Neural progenitor cell (in vitro differentiated cells): ENCODE measurements around the gene ZNF223. TPM values are rescaled to one million over a fixed set of nuclear protein-coding genes. Genes with fewer than 3 reads are reported as not detected.

Experiments used
- DNase-seq: peaks from one replicate; pipeline ENCODE4 v3.0.0-alpha.2; 2016; ENCODE audit warnings: low spot score
- H2AFZ ChIP-seq: fragments of 200-600 bp; sonication (generic); replicated peaks from 2 replicates; pipeline ENCODE4 v1.6.1; 2016; ENCODE audit warnings: antibody characterized with exemption
- H3F3A ChIP-seq: fragments of 200-600 bp; sonication (generic); 2 replicates; pipeline ENCODE4 v1.6.1; 2016; ENCODE audit warnings: antibody characterized with exemption, low read depth
- H3K27ac ChIP-seq: fragments of 200-600 bp; sonication (generic); 2 replicates; pipeline ENCODE4 v1.5.1; 2016; ENCODE audit warnings: mild to moderate bottlenecking
- H3K27me3 ChIP-seq: fragments of 200-600 bp; sonication (generic); 2 replicates; pipeline ENCODE4 v1.6.1; 2016; ENCODE audit warnings: mild to moderate bottlenecking, moderate library complexity
- H3K36me3 ChIP-seq: fragments of 200-600 bp; sonication (generic); 2 replicates; pipeline ENCODE4 v1.5.1; 2016
- H3K4me1 ChIP-seq: fragments of 200-600 bp; sonication (generic); 2 replicates; pipeline ENCODE4 v1.6.1; 2016; ENCODE audit warnings: mixed run types
- H3K4me2 ChIP-seq: fragments of 200-600 bp; sonication (generic); 2 replicates; pipeline ENCODE4 v1.6.1; 2016
- H3K4me3 ChIP-seq: fragments of 200-600 bp; sonication (generic); 2 replicates; pipeline ENCODE4 v1.5.1; 2016
- H3K79me2 ChIP-seq: fragments of 200-600 bp; sonication (generic); 2 replicates; pipeline ENCODE4 v1.6.1; 2016; ENCODE audit warnings: low read depth
- H3K9ac ChIP-seq: fragments of 200-600 bp; sonication (generic); 2 replicates; pipeline ENCODE4 v1.6.1; 2016
- H3K9me3 ChIP-seq: fragments of 200-600 bp; sonication (generic); 2 replicates; pipeline ENCODE4 v1.5.1; 2016; ENCODE audit warnings: low read depth
- H4K20me1 ChIP-seq: fragments of 200-600 bp; sonication (generic); 2 replicates; pipeline ENCODE4 v1.6.1; 2016; ENCODE audit warnings: low read depth
- H3K27ac Mint-ChIP-seq: 3 replicates; pipeline ENCODE4 v1.8.0; 2021; ENCODE audit warnings: mixed read lengths
- H3K27me3 Mint-ChIP-seq: 2 replicates; pipeline ENCODE4 v1.8.0; 2022; ENCODE audit warnings: low read depth, mild to moderate bottlenecking, inconsistent platforms, moderate library complexity, mixed read lengths; ENCODE audit not compliant: insufficient read depth
- H3K36me3 Mint-ChIP-seq: 3 replicates; pipeline ENCODE4 v1.8.0; 2021; ENCODE audit warnings: mixed read lengths
- H3K4me1 Mint-ChIP-seq: 3 replicates; pipeline ENCODE4 v1.8.0; 2021; ENCODE audit warnings: mixed read lengths
- H3K4me3 Mint-ChIP-seq: 3 replicates; pipeline ENCODE4 v1.8.0; 2021; ENCODE audit warnings: mild to moderate bottlenecking, moderate library complexity, mixed read lengths
- H3K9me3 Mint-ChIP-seq: 3 replicates; pipeline ENCODE4 v1.8.0; 2020; ENCODE audit warnings: mixed read lengths
- CTCF ChIP-seq: fragments of 200-600 bp; sonication (generic); IDR thresholded peaks from 2 replicates; pipeline ENCODE4 v1.5.1; 2017; ENCODE audit warnings: antibody characterized with exemption, mild to moderate bottlenecking
- EZH2 ChIP-seq: fragments of 200-600 bp; sonication (generic); IDR thresholded peaks from 2 replicates; pipeline ENCODE4 v1.6.1; 2017; ENCODE audit warnings: antibody characterized with exemption, mild to moderate bottlenecking, moderate library complexity
- EZH2phosphoT487 ChIP-seq: fragments of 200-600 bp; sonication (generic); IDR thresholded peaks from 2 replicates; pipeline ENCODE4 v1.6.1; 2017; ENCODE audit warnings: antibody characterized with exemption
- total RNA-seq: library from RNA; depleted of rRNA; stranded (reverse); fragments of >200 nt; gene quantifications from 2 replicates; pipeline ENCODE4 v1.2.3, GENCODE V29; 2015; ENCODE audit warnings: low replicate concordance

The ZNF223 gene
- total RNA-seq, 1 donor from 2014 or later, result 21.1 TPM

DNA sequence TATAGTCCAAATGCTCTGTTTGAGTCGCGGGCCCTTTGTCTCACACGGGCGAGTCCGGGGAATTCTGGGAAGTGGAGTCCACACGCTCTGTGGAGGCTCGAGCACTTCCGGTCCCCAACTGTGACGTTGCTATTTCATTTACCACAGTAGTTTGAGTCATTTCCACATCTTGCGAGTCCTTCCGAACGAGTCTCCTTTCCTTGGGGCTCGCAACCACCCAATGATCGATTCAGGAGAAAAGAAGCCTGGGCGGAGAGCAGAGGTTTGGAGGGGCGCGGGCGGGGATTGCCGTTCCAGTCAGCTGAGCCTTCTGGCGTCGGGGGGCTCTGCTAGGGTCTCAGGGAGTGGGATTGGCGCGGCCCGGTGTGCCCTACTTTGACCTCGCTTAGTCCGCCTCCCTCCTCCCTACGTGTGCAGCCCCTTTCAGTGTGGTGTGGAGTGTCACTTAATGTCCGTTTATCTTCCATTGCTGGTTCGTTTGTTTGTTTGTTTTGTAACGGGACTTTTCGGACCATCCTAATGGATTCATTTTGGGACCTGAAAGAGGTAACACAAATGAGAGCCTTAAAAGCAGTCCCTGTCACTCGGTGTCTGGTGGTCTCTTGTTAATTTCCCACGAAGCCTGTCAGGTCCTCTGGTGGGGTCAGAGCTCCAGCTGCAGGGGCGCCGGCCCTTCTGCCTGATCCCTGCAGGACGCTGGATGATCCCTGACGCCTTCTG, 26.5 kb upstream of the ZNF223 start, which contains the start of gene ZNF222:
Gene ZNF222 (plus strand): TSS at position 163 of the 720 bp plus-strand sequence. CDS start 58 bp downstream, at position 221.
- Mint-ChIP-seq H3K4me3 (peak within 1 kb of the TSS; percentile 99), H3K27me3 (no peaks in the 10 kb centered on the region), H3K9me3 (peaks cover 15% of the 10 kb centered on the region), H3K4me1 (peaks cover 10% of the 10 kb centered on the region), H3K36me3 (peaks cover 33% of the 10 kb centered on the region), H3K27ac (peak within 1 kb of the TSS; percentile 80)
- no peaks in the 10 kb centered on the region for H4K20me1 ChIP-seq
- H3K4me1 ChIP-seq, result peaks cover 6% of the 10 kb centered on the region
- H2AFZ ChIP-seq, result peak within 1 kb of the TSS; percentile 100
- H3K4me2 ChIP-seq, result peak within 1 kb of the TSS; percentile 86
- TF ChIP-seq CTCF (no peak), EZH2 (no peak), EZH2phosphoT487 (no peak)
- peak; percentile 83 for DNase-seq
- peak within 1 kb of the TSS; percentile 71 for H3K4me3 ChIP-seq
- H3K9ac ChIP-seq, result peak within 1 kb of the TSS; percentile 44
- H3K27me3 ChIP-seq, result peaks cover 22% of the 10 kb centered on the region
- H3F3A ChIP-seq, result no peaks in the 10 kb centered on the region
- peaks cover 26% of the 10 kb centered on the region for H3K36me3 ChIP-seq
- H3K9me3 ChIP-seq, result no peaks in the 10 kb centered on the region
- H3K27ac ChIP-seq, result no peak within 1 kb of the TSS
- H3K79me2 ChIP-seq, result peaks cover 8% of the 10 kb centered on the region

DNA sequence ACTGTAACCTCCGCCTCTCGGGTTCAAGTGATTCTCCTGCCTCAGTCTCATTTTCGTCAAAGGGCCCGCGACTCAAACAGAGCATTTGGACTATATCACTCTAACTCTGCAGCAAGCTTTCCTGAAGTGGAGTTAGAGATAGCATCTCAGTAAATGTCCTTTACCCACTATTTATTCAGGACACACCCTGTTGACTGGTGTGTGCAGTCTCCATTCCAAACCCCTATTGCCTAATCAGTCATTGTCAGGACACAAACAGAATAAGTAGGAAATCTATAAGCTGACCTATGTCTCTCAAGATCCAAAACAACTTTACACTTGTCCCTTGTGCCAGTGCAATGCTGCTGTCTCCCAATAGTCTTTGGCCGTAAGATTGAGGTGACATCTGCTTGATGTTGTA, 25.2 kb upstream of the ZNF223 start:
- Histone ChIP-seq H3K27me3 (peaks cover 13% of the 10 kb centered on the region), H3F3A (no peaks in the 10 kb centered on the region), H3K9ac (no peak overlapping the region), H3K9me3 (peaks cover 2% of the 10 kb centered on the region), H3K36me3 (peaks cover 34% of the 10 kb centered on the region), H2AFZ (no peak overlapping the region), H3K4me3 (no peak overlapping the region), H4K20me1 (no peaks in the 10 kb centered on the region), H3K4me2 (no peak overlapping the region), H3K79me2 (peaks cover 8% of the 10 kb centered on the region), H3K27ac (no peak overlapping the region), H3K4me1 (peaks cover 6% of the 10 kb centered on the region)
- Mint-ChIP-seq H3K4me1 (peaks cover 10% of the 10 kb centered on the region), H3K27ac (no peak overlapping the region), H3K27me3 (no peaks in the 10 kb centered on the region), H3K9me3 (peaks cover 25% of the 10 kb centered on the region), H3K4me3 (peak overlapping the region; percentile 99), H3K36me3 (peaks cover 44% of the 10 kb centered on the region)
- TF ChIP-seq EZH2phosphoT487, result no peak
- TF ChIP-seq EZH2, result no peak
- TF ChIP-seq CTCF, result no peak
- DNase-seq, result no peak

DNA sequence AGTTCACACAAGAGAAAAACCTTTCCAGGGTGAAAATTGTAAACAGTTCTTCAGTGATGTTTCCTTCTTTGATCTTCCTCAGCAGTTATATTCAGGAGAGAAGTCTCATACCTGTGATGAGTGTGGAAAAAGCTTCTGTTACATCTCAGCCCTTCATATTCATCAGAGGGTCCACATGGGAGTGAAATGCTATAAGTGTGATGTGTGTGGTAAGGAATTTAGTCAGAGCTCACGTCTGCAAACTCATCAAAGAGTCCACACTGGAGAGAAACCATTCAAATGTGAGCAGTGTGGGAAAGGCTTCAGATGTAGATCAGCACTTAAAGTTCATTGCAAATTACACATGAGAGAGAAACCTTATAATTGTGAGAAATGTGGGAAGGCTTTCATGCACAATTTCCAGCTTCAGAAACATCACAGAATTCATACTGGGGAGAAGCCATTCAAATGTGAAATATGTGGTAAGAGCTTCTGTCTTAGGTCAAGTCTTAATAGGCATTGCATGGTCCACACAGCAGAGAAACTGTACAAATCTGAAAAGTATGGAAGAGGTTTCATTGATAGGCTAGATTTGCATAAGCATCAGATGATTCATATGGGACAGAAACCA, 19.7 kb upstream of the ZNF223 start:
- Histone ChIP-seq H3K4me3 (no peak overlapping the region), H3K9me3 (peaks cover 11% of the 10 kb centered on the region), H3K4me2 (no peak overlapping the region), H3K27me3 (no peaks in the 10 kb centered on the region), H4K20me1 (no peaks in the 10 kb centered on the region), H2AFZ (no peak overlapping the region), H3K79me2 (no peaks in the 10 kb centered on the region), H3F3A (no peaks in the 10 kb centered on the region), H3K36me3 (peaks cover 45% of the 10 kb centered on the region), H3K27ac (no peak overlapping the region), H3K9ac (no peak overlapping the region), H3K4me1 (no peaks in the 10 kb centered on the region)
- Mint-ChIP-seq H3K9me3 (peaks cover 53% of the 10 kb centered on the region), H3K27ac (no peak overlapping the region), H3K4me3 (no peak overlapping the region), H3K4me1 (no peaks in the 10 kb centered on the region), H3K27me3 (peaks cover 6% of the 10 kb centered on the region), H3K36me3 (peaks cover 59% of the 10 kb centered on the region)
- DNase-seq, result no peak
- TF ChIP-seq CTCF (no peak), EZH2 (no peak), EZH2phosphoT487 (no peak)
